ENCODE measurements around the gene TPRN.

Gene TPRN

DNA sequence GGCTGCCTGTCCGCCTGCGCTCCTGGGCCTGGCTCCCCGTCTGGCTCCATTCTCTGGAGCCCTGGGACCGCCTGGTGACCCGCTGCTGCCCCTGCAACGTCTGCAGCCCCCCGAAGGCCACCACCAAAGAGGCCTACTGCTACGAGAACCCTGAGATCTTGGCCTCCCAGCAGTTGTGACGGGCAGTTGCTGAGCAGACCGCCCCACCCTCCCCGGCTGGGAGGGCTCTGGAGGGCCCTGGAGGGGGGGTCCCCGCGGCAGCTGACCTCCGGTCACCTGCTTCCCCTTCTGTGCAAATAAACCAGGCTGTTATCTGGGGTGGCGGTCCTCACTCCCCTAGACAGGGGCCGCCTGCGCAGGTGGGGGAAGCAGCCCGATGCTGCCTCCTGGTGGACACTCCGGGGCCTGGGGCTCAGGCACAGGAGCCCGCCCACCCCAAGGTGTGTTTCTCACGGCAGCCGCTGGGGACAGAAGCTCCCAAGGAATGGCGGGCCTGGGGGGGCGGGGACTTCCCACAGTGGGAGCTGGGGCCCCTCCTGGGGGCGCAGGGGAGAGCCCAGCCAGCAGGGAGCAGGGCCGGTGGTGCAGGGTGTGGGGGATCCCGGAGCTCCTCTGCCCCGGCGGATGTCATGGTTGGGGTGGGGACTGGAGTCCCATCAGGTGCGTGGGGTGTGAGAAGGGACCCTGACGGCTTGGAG lies 35.8 kb upstream of the TPRN start:
- DNase-seq (ENCODE audit: low read depth in 2 of 2): peak; percentile 78 to 81

DNA sequence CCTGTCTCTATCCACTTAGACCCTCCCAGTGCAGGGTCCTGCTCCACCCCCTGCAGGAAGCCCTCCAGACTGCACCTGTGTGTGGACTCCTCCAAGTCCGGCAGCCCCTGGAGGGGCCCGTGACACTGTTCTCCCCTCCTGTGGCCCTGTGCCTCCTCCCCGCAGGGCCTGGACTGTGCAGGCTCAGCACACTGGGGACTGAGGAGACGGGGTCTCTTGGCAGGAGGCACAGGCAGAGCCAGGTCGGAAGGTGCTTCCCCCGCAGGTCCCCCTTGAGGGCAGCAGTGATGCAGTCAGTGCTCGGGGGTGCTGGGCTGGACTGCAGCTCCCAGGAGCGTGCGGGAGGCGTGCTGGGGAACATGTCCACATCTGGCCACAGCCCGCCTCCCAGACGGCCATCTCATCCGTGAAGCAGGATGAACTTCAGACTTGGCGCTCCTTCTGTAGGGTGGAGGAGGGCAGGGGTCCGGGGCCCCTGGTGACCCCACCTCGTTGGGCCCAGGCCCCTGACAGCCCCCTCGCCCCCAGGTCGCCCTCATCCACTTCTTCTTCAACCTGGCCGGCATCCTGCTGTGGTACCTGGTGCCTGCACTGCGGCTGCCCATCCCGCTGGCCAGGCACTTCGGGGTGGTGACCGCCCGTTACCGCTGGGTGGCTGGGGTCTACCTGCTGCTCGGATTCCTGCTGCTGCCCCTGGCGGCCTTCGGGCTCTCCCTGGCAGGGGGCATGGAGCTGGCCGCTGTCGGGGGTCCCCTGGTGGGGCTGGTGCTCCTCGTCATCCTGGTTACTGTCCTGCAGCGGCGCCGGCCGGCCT lies 35.1 kb upstream of the TPRN start:
- DNase-seq (ENCODE audit: low read depth in 2 of 2): no peak

DNA sequence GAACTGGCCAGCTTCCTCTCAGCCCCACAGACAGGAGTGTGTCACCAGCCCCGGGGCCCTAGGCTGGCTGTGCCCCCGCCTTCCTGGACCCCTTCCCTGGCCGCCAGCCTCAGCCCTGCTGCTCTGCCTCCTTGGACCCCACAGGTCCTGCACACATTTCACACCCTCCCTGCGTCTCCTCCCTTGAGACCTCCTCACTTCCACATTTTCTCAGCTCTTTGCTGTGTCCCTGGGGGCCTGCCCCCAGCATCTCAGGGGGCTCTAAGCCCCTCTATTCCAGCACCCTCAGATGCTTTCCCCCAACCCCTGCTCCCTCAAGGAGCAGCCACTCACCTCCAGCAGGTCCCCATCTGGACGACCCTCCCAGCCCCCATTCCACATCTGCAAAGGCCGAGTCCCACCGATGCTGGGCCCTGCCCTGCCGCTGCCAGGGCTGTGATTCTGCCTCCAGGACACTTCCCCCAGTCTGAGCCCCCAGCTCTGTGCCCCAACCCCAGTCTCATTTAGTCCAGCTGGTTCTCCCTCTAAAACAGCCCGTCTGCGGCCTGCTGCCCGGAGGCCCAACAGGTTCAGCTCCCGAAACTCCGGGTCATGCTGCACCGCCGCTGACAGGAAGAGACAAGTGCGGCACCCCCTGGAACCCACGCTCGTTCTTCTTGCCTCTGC lies 34.4 kb upstream of the TPRN start:
- no peak for DNase-seq (ENCODE audit: low read depth in 2 of 2)

DNA sequence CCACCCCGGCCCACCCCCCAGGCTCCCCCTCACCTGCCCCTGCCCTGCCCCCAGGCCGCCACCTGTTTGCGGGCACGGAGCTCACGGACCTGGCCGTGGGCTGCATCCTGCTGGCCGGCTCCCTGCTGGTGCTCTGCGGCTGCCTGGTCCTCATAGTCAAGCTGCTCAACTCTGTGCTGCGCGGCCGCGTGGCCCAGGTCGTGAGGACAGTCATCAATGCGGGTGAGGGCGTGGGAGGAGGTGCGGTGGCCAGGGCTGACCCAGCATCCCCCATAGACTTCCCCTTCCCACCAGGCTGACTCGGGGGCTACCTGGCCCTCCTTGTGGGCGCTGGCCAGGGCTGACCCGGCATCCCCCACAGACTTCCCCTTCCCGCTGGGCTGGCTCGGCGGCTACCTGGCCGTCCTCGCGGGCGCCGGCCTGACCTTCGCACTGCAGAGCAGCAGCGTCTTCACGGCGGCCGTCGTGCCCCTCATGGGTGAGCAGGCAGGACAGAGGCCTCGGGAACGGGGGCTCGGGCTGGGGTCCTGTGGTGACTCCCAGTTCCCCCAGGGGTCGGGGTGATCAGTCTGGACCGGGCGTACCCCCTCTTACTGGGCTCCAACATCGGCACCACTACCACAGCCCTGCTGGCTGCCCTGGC lies 33.6 kb upstream of the TPRN start:
- no peak for DNase-seq (ENCODE audit: low read depth in 2 of 2)

DNA sequence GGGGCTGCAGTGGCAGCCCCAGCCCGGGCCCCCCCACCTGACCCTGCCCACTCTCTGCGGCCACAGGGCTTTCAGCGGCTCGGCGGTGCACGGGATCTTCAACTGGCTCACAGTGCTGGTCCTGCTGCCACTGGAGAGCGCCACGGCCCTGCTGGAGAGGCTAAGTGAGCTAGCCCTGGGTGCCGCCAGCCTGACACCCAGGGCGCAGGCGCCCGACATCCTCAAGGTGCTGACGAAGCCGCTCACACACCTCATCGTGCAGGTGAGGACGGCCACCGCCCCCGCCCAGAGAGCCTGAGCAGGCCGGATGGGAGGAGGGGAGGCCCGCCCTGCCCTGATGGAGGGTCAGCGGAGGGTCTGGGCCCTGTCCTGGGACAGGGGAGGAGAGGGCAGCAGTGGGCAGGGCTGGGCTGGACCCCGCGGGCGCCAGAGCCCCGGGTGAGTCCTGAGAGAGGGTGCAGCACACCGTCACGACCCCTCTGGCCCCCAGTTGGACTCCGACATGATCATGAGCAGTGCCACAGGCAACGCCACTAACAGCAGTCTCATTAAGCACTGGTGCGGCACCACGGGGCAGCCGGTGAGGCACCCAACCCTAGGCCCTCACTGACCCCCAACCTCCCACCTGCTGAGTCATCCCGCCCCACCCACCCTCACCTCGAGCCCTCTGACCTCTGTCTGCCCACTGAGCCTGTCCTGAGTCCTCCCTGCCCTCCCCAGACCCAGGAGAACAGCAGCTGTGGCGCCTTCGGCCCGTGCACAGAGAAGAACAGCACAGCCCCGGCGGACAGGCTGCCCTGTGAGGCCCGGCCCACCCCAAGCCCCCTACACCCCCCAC lies 32.8 kb upstream of the TPRN start:
- no peak for DNase-seq (ENCODE audit: low read depth in 2 of 2)

DNA sequence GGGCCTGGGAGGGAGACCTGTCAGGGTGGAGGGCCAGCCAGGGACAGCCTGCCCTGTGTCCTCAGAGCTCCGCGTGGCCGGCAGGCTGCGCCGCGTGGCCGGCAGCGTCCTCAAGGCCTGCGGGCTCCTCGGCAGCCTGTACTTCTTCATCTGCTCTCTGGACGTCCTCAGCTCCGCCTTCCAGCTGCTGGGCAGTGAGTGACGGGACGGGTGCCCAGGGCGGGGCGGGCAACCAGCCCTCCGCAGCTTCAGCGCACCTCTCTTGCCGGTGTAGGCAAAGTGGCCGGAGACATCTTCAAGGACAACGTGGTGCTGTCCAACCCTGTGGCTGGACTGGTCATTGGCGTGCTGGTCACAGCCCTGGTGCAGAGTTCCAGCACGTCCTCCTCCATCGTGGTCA lies 32.0 kb upstream of the TPRN start:
- DNase-seq (ENCODE audit: low read depth in 2 of 2): no peak

DNA sequence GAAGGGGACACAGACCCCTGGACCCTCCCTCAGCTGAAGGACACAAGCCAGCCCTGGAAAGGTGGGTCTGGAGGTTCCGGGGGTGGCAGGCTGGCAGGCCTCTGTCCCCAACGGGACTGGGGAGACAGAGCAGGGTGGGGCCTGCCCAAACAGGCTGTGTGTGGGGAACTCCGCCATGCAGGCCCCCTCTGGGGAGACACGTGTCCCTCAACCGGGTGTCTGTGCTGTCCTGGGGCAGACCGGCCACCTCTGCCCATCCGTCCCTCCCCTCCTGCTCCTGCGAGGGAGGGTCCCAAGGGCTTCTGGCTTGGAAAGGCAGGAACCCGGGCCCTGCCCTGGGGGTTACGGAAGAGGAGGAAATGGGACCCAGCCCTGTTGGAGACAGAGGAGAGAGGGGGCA lies 31.6 kb upstream of the TPRN start:
- no peak for DNase-seq (ENCODE audit: low read depth in 2 of 2)

DNA sequence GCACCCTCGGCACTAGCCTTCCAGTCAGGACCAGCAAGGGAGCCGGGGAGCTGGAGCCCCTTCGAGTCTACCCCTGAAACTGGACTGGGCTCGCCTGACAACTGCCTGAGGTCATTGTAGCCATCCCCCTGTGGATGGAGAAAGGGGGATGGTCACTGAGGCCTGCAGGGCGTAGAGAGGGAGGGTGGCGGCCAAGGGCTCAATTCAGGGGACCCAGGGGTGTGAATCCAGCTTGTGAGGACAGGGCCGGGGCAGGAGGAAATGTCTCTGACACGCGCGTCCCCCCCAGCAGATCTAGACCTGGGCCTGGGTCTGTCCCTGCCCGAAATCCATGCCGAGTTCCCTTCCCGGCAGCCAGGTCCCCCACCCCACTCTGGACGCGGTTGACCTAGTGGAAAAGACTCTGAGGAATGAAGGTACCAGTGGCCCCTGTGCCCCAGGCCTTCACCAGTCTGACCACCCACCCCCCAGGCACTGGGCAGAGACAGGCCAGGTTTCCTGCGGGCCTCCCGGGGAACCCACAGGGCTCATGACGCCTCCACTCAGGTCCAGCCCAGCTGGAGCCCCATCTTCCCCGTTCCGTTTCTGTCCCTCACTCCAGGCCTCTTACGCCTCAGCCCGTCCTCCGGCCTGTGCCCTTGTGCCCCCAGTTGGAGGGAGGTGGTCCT lies 31.0 kb upstream of the TPRN start:
- no peak for DNase-seq (ENCODE audit: low read depth in 2 of 2)

DNA sequence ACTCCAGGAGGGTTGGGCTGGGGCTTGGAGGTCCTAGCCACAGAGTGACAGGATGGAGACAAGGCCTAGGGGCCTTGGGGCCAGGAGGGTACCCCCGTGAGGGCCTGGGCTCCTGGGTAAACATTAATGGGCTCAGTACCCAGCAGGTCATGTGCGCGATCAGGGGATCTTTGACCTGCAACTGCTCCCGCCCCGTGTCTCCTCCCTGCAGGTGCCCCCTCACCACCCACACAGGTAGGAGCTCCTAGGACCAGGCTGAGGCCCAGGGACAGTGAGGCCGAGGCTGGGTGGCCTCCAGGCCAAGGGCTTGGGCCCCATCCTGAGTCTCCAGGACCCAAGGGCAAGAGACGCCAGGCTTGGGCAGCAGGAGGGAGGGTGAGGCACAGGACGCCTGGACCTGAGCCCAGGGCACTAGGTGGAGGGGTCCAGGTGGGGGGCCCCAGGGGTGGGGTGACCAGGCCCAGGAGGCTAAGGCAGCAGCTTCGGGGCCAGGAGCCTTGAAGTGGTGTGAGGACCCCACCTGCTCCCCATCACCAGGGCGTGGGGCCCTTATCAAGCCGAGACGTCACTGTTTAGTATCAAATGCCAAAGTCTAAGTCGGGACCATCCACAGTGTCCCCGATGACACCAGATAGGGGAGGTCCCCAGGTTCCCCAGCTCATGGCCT lies 30.3 kb upstream of the TPRN start, which contains the start of gene SLC34A3:
Gene SLC34A3, plus strand, starts transcription at position 197 of the 667 bp plus-strand sequence. CDS start 802 bp downstream, outside the sequence.
- DNase-seq (ENCODE audit: low read depth in 2 of 2): no peak

DNA sequence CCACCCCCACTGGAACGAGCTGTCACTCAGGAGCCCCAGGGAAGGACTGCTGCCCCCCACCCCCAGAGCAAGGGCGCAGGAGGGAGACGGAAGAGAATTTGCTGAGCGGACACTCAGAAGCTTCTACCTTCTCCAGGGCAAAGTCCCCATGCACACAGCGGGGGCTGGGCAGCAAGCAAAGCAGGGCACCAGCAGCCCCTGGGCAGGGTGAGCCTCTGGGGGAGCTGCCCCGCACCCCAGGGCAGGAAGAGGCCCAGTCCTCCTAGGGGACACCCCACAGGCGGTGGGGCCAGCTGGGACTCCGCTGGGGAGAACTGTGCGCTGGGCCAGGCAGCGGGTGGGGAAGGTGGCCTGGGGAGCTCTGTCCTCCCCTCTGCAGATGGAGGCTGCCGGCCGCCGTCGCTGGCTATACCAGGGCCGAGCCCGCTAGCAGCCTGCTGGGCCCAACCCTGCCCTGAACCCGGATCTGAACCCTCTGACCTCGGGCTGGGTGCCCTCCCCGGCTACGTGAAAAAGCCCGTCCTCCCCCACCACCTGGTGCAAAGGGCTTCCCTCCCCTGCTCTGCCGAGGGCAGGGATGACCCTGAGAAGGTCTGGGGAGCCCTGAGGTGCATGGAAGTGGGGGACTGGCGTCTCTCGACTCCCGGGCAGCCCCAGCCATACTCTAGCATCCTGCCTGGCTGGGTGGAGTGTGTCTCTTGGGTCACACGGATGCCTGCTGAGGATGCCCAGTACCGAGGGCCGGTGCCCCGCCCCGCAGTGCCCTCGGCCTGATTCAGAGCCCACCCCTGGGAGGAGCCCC lies 29.6 kb upstream of the TPRN start:
- DNase-seq (ENCODE audit: low read depth in 2 of 2): no peak

DNA sequence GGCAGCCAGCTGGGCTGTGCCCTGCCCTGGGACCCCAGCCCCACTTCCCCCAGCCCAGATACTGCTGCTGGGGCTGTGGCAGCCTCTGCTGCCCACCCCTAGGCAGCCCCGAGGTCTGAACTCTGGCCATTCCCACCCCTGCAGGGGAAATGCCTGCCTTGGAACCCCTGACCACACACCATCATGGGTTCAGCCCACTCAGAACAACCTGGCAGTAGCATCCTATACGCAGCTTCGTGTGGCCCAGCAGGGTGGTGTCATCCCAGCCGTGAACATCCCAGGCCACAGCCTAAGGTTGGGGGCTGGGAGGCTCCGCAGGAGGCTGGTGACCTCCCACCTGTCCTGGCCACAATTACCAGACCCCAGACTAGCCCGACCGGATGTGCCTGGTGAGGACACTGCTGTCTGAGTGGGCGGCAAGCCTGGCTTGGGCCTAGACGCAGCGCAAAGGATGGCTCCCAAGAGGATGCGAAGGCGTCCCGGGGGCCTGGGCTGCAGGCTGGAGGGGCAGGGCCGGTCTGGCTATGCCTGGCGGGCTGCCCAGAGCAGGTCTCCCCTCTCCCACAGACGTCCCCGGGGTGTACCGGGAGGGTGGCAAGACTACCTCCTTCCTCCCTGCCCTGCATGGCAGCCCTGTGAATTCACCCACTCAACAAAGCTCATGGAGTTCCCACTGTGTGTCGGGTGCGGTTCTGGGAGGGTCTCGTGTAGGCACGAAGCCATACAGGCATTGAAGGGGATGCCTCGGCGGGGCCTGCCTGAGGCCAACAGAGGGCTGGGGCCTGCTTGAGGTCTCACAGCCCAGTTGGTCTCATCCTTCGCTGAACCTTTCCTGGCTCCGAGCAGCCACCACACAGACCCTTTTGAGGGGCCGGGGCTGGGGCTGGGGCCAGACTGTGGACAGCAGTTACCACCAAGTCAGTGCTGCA lies 28.7 kb upstream of the TPRN start:
- DNase-seq (ENCODE audit: low read depth in 2 of 2): no peak

DNA sequence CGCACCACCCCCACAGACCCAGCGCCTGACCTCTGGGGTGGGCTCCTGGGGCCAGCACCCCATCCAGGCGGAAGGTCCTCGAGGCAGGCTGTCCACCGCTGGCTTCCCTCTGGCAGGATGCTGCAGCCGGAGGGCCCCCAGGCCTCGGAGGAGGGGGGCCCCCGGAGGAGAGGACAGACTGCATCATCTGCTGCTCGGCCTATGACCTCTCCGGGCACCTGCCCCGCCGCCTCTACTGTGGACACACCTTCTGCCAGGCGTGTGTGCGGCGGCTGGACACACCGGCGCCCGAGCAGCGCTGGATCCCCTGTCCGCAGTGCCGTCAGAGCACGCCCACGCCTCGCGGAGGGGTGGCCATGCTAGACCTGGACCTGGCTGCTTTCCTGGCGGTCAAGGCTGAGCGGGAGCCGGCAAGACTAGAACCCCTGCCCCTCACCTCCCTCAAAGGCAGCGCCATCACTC lies 28.0 kb upstream of the TPRN start:
- no peak for DNase-seq (ENCODE audit: low read depth in 2 of 2)

DNA sequence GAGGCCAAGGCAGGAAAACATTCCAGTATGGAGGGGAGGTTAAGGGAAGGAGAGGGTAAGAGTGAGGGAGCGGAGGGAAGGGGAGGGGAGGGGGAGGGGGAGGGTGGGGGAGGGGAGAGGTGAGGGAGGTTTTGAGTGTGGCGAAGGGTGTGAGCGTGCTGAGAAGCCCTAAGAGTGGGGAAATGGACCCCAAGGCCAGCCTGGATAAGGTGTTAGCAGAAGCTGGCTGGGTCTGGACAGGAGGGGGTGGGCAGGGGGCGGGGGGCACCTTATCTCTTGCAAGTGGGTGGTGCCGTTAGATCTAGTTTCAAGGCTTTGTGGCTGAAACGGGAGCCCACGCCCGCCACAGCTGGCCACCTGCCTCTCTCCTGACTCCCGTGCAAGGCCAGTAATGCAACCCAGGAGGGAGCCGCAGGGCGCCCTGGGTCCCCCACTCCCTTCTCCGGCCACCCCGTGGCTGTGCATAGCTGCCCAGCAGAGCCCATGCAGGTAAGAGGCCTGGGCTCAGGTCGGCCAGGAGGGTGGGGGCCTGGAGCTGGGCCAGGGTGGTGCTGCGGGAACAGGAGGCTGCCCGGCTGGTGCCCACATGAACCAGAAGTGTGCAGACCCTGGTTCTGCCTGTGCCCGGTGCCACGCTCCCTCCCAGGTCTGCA lies 27.4 kb upstream of the TPRN start:
- DNase-seq (ENCODE audit: low read depth in 2 of 2): no peak

DNA sequence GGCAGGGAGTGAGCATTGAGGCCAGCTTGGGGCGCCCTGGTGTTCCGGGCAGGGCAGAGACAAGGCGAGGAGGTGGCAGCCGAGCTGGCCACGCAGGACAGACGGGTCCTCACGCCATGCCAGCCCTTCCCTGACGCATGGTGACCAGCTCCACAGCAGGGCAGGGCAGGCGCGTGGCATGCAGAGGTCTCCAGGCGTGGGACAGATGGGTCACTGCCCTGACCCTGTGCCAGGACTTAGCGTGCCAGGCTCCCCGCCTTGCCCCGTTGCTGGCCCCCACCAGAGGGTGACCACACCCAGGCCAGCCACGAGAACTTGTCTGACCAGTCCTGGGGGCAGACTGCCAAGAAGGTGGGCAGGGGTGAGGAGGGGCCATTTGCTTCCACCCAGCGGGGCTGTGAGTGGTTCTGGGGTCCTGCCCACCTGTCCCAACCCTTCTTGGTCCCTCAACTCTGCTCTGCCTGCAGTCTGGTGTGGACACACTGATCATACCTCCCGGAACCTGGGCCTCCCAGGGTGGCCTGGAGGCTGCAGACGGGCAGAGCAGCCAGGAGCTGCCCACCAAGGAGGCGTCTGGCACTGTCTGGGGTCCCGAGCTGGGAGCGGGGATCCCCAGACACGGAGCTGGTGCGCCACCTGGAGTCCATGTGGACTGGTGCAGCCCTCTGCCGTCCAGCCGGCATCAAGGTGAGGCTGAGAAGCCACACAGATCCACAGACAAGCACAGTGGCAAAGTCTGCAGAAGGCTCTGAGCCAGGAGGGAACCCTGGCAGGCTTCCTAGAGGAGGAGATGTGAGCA lies 26.7 kb upstream of the TPRN start, which contains the start of gene RNF224:
Gene RNF224, plus strand, starts transcription at position 449 of the 799 bp plus-strand sequence. CDS start 834 bp downstream, outside the sequence.
- DNase-seq (ENCODE audit: low read depth in 2 of 2): peak; percentile 59 to 70

DNA sequence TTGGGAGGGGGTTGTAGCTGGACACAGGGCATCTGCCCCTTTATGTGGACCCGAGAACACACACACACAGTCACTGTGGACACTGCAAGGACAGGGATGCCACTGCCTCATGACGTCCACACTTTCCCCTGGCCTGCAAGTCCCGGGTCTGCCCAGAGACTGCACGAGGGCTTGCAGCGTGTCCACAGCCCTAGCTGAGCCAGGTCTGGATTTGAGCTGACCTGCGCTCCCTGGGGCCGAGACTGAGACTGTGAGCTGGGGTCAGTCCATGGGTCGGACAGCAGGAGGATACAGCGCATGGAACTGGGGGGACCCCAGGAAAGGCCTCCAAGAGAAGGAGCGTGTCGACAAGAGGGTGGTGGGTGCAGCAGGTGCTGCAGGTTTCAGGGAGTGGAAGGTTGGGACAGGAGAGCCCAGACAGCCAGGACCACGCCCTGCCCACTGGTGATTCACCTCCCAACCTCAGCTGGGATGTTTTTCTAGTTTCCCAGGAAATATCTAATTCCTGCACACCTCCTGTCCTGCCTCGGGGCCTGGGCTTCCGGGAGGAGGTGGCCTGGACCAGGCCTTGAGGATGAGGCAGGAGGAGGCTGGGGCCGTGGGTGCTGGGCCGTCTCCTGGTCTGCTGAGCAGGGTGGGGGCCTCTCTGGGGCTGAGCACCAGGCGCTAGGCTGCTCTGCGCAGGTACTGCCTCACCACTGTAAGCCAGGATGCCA lies 26.0 kb upstream of the TPRN start:
- no peak for DNase-seq (ENCODE audit: low read depth in 2 of 2)
